Activated T-helper 1 cell treated with anti-CD3 and anti-CD28 coated beads, Interleukin-2, amount 50 U/mL, for 16 hours (primary cell): ENCODE measurements around the gene MCUR1.
"Not testable (repeated sequence)": the region's sequence is repeated elsewhere in the genome, so short reads cannot be mapped to it uniquely, and the experiment has no call there.

ENCODE experiments used
- DNase-seq, 2 donors: peaks; one replicate each; pipeline ENCODE4 v3.0.0-alpha.2; 2020; ENCODE audit warnings: low read depth in 1 of 2, low spot score in 1 of 2

The MCUR1 gene

DNA sequence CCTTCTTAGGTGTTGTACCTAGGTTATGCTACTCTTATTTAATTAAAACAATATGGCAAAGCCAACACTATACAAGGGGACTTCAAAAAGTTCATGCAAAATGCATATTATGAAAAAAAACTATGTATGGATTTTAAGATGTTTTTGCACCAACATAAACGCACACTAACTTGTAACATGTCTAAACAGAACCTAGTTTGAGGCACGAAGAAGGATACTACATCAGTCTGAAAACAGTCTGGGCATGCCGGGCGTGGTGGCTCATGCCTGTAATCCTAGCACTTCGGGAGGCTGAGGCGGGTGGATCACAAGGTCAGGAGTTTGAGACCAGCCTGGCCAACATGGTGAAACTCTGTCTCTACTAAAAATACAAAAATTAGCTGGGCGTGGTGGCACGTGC, 34.2 kb downstream of the MCUR1 start:
- DNase-seq: not testable (repeated sequence)

- DNase-seq: no peak
Observed at GRCh38 chr6:13778028-13778427, 36.3 kb downstream of the MCUR1 start.

DNA sequence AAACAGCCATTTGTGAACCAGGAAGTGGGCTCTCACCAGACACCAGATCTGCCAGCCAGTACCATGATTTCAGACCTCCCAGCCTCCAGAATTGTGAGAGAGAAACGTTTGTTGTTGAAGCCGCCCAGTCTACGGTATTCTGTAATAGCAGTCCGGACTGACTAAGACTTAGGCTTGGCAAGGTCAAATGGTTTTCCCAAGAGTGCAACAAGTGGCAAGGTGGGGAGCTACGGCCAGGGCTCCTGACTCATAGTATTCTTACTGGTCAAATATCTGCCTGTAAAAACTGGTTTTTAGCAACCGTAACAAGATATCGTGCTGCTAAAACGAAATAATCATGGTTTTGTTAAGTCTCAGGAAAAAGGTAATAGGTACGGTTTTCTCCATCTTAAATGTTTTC, 37.8 kb downstream of the MCUR1 start:
- no peak for DNase-seq

GRCh38 chr6:13775466-13775865, 38.9 kb downstream of the MCUR1 start:
- not testable (repeated sequence) for DNase-seq

GRCh38 chr6:13772358-13773030, 41.9 kb downstream of the MCUR1 start:
- not testable (repeated sequence) for DNase-seq

- no peak for DNase-seq
Observed at GRCh38 chr6:13769655-13770053, 44.7 kb downstream of the MCUR1 start.

DNA sequence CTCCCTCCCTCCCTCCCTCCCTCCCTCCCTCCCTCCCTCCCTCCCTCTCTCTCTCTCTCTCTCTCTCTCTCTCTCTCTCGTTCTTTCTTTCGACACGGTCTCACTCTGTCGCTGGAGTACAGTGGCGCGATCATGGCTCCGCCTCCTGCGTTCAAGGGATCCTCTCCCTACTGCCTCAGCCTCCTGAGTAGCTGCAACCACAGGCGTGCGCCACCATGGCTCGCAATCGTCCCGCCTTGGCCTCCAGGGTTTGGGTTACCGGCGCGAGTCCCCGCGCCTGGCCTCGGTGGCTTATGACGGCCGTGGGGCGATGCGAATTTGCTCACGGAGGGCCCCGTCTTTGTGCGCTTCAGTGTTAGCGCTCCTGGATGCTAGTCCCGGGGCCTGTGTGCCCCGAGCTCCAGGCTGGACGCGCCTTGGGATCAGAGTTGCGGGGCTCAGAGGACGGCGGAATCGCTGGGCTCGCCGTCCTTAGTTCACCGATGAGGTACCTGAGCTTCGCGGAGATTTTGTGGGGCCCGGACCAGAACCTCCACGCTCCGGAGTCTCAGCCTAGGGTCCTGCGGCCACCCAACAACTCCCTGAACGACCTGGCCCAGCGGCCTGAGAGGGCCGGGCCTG, 45.2 kb downstream of the MCUR1 start:
- no peak for DNase-seq

DNA sequence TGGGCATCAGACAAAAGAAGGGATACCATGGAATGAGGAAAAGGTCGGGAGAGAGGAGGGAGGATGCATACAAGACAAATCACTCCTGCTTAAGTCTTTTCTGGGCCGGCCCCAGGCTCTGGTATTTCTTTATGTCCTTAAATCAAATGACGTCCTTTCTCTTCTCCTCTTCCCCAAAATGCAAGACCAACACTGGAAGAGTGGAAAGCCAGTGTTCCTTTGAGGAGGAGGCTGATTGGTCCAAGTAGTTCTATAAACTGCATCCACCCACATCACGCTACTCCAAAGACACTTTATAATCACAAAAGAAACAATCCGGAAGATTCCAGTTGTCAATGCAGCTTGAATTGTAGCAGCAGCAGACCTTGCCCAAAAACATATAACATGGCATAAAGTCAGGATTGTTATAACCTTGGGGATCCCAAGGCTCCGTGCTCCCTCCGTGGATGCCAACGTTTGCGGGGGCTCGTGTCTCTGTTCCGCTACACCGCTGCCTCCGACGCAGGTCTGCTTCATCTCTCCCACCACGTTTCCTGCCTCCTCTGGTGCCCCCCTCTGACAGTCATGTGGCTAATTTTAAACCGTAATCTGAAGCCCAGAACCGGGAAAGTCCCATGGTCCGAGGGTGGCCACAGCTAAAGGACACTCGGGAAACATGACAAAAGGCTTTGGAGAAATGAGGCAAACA, 47.1 kb downstream of the MCUR1 start:
- peak in 1 of 2 donors; percentile 6 for DNase-seq

GRCh38 chr6:13766201-13766634, 48.1 kb downstream of the MCUR1 start:
- DNase-seq: no peak

DNA sequence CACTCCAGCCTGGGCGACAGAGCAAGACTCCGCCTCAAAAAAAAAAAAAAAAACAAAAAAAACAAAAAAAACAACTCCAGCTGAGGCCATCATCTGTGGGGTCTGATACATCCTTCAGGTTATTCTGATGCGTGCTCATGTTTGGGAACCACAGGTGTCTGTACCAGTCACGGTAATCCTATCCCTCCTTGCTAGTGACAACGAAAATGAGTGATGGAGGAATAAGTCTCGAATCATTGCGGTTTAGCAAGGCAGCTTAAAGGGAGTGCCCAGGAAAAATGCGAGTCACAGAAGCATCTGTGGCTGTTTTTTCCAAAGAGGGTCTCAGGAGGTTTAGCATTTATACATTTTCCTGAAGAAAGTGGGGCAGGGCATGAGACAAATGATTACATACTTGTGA, 48.8 kb downstream of the MCUR1 start:
- no peak for DNase-seq

GRCh38 chr6:13764996-13765395, 49.4 kb downstream of the MCUR1 start:
- no peak for DNase-seq

DNA sequence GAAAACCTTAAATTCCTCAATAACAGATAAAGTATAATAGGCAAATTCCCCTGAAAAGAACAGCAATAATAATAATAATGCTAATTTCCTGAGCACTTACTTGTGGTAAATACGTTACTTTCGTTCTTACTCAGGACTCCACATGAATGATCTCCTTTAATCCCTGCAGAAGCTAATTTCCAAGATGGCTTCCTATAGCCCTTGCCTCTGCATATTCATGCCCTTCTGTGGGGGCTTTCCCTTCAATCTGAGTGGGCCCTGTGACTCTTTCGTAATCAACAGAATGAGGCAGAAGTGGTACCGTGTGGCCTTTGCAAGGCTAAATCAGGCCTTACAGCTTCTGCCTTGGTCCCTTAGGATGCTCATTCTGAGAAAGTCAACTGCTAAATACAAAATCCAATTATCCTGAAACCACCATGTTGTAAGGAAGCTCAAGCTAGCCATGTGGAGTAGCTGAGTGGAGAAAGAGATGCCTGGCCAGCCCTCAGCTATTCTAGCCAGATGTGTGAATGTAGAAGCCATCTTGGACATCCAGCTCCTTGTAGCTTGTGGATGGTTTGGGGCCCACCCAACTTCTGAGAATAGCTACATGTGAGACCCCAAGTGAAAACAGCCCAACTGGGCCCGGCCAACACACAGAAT, 50.5 kb downstream of the MCUR1 start:
- no peak for DNase-seq

DNA sequence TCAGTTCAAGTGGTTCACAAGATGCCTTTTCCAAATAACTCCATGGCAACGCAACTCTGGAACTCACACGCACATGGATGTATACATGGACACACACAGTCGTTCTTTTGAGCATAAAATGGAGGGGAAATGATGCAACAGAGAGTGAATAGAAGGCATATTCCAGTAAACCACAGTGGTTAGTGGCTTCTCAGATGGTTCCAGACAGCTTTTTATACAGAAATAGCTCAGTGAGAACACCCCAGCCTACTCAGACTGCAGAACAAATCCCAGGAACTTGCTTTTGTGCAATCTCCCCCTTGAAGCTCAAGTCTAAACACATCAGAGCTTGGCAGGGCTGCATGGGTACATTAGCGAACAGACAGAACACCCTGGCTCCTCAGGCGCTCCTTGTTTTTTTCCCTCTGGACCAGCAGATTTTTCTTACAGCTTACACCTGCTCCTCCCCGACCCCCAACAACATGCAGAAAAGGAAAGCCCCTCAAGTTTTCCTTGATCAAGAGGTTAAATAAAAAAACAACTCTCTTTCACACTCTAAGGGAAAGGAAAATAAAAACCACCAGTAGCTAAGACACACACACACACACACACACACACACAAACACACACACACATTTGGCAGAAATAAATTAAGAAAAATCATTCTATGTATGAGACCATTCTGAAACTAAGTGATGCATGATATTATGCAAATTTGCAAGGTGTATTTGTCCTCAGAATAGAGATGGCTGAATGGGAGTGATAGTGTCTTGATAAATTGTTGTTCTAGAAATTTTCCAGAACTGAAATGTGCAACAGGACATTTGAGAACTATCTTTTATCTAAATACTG, 51.5 kb downstream of the MCUR1 start:
- no peak for DNase-seq

- no peak for DNase-seq
Observed at GRCh38 chr6:13761361-13762036, 52.9 kb downstream of the MCUR1 start.

DNA sequence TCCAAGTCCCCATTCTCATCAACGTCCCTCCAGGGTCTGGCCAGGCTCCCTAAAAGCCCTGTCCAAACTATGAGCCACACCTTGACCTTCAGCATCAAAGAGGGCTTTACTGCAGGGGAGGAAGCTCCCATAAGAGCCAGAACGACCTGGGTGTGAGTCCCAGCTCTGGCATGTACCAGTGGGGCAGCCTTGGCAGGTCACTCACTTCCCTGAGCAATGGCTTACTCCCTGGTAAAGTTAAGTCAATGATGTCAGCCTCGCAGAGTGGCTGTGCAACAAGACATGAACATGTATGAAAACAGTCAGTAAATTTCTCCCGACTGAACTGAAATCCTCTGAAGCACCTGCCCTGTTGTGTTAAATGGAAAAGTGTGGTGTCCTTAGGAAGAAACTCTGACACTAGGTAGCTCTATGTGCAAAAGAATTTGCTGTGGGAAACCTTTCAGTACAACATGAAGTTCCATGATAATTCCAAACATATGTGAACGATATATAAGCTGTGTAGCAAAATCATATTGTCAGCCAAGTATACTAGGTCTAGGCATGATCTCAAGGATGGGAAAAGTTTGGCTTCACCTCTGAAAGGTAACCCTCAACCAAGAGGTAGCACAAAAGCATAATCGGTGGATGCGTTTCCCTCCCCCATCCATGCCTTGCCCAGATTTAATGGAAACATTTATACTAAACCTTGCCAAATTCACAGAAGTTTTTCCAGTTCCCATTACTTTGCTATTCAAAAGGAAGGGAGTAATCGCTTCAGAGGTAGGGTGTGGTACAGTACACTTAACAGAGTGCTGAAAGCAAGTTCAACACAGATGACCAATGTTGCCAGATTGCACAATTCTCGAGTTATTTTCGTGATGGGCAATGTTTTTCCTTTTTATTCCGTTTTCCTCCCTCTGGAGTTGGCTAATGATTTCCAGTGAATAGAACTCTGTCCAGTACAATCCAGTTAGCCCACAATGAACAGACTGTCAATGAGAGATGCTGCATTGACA, 53.8 kb downstream of the MCUR1 start:
- DNase-seq: no peak

DNA sequence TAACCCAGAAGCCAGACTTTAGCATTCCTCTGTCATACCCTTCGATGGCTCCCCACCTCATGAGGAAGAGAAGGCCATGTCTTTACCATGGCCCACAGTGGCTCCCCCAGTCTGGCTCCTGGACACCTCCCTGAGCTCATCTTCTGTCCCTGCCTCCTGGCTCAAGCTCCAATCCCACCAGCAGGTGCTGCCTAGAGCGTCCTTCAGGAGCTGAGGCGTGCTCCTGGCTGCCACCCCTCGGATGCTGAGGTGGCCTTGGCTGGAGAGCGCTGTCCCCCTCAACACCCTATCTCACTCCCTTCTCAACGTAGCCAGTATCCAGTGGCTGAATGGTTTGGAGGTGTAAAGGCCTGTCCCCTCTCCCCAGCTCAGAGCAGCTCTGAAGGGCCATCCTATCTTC, 55.3 kb downstream of the MCUR1 start:
- DNase-seq: no peak

DNA sequence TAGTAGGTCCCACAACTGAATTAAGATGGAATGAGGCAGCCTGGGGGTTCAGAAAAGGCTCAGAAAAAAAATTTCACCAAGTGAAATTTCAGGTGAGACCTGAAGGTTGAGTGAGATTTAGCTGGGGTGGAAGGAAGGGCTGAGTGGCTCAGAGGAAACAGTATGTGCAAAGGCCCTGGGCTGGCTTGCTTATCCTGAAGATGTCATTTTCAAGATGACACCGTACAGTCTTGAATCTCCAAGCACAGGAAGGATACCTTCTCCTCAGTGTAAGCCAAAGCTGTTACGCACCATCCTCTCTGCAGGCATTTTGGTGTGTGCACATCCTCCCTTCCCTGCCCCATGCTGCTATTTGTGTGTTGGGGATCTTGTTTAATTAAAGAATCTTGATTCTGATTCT, 59.7 kb downstream of the MCUR1 start:
- no peak for DNase-seq

DNA sequence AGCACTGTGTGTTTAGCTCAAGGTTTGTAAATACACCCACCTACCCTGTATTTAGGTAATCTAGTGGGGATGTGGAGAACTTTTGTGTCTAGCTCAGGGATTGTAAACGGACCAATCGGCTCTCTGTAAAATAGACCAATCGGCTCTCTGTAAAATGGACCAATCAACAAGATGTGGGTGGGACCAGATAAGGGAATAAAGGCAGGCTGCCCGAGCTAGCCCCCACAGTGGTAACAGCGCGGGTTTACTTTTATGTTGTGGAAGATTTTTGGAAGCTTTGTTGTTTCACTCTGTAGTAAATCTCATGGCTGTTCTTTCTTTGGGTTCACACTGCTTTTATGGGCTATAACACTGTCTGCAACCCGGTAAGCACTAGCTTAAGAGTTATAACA, 70.6 kb downstream of the MCUR1 start:
- no peak for DNase-seq
